Nephron progenitor cell (in vitro differentiated cells): ENCODE data around the gene STH.

ENCODE experiments used
- DNase-seq: peaks from one replicate; pipeline ENCODE4 v3.0.0; 2021
- H3K27ac Mint-ChIP-seq: 2 replicates; pipeline ENCODE4 v1.8.0; 2021; ENCODE audit warnings: mild to moderate bottlenecking, moderate library complexity, mixed read lengths
- H3K27me3 Mint-ChIP-seq: 2 replicates; pipeline ENCODE4 v1.8.0; 2021; ENCODE audit warnings: mild to moderate bottlenecking, low read depth, mixed read lengths; ENCODE audit not compliant: poor library complexity
- H3K36me3 Mint-ChIP-seq: 2 replicates; pipeline ENCODE4 v1.8.0; 2021; ENCODE audit warnings: low read depth, mixed read lengths
- H3K4me1 Mint-ChIP-seq: 2 replicates; pipeline ENCODE4 v1.8.0; 2021; ENCODE audit warnings: mixed read lengths
- H3K4me3 Mint-ChIP-seq: 2 replicates; pipeline ENCODE4 v1.8.0; 2021; ENCODE audit warnings: mild to moderate bottlenecking, moderate library complexity, mixed read lengths
- H3K9me3 Mint-ChIP-seq: 2 replicates; pipeline ENCODE4 v1.8.0; 2021; ENCODE audit warnings: mild to moderate bottlenecking, moderate library complexity, mixed read lengths
- CTCF ChIP-seq: fragments of 200-600 bp; sonication (generic); IDR thresholded peaks from 2 replicates; pipeline ENCODE4 v1.5.0; 2021; ENCODE audit warnings: antibody characterized with exemption

The STH gene

DNA sequence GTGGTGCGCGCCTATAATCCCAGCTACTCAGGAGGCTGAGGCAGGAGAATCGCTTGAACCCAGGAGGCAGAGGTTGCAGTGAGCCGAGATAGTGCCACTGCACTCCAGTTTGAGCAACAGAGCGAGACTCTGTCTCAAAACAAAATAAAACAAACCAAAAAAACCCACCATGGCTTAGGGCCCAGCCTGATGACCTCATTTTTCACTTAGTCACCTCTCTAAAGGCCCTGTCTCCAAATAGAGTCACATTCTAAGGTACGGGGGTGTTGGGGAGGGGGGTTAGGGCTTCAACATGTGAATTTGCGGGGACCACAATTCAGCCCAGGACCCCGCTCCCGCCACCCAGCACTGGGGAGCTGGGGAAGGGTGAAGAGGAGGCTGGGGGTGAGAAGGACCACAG lies 1.4 kb upstream of the STH start:
- Mint-ChIP-seq H3K27me3 (peaks cover 2% of the 10 kb centered on the region), H3K9me3 (no peaks in the 10 kb centered on the region), H3K36me3 (no peaks in the 10 kb centered on the region), H3K4me1 (peaks cover 36% of the 10 kb centered on the region), H3K27ac (no peak overlapping the region), H3K4me3 (no peak overlapping the region)
- TF ChIP-seq CTCF = no peak
- no peak for DNase-seq

GRCh38 chr17:45999900-46000290 lies 845 bp downstream of the STH start:
- no peak for TF ChIP-seq CTCF
- Mint-ChIP-seq H3K27me3 (peaks cover 5% of the 10 kb centered on the region), H3K9me3 (no peaks in the 10 kb centered on the region), H3K4me1 (peaks cover 30% of the 10 kb centered on the region), H3K4me3 (no peak overlapping the region), H3K27ac (no peak overlapping the region), H3K36me3 (no peaks in the 10 kb centered on the region)
- no peak for DNase-seq

GRCh38 chr17:46000292-46000691 lies 1.2 kb downstream of the STH start:
- H3K36me3 Mint-ChIP-seq = no peaks in the 10 kb centered on the region
- TF ChIP-seq CTCF = no peak
- DNase-seq = no peak
- H3K27me3 Mint-ChIP-seq = peaks cover 6% of the 10 kb centered on the region
- H3K4me1 Mint-ChIP-seq = peaks cover 27% of the 10 kb centered on the region
- H3K4me3 Mint-ChIP-seq = no peak overlapping the region
- H3K27ac Mint-ChIP-seq = no peak overlapping the region
- H3K9me3 Mint-ChIP-seq = no peaks in the 10 kb centered on the region

- no peak for DNase-seq
- Mint-ChIP-seq H3K9me3 (no peaks in the 10 kb centered on the region), H3K27ac (no peak overlapping the region), H3K4me3 (no peak overlapping the region), H3K4me1 (peaks cover 24% of the 10 kb centered on the region), H3K27me3 (peaks cover 6% of the 10 kb centered on the region), H3K36me3 (no peaks in the 10 kb centered on the region)
- no peak for TF ChIP-seq CTCF
Measured at GRCh38 chr17:46000757-46001156, 1.7 kb downstream of the STH start.

GRCh38 chr17:46001390-46002310 lies 2.6 kb downstream of the STH start:
- Mint-ChIP-seq H3K36me3 (no peaks in the 10 kb centered on the region), H3K27ac (no peak overlapping the region), H3K4me1 (peaks cover 24% of the 10 kb centered on the region), H3K4me3 (no peak overlapping the region), H3K27me3 (peaks cover 6% of the 10 kb centered on the region), H3K9me3 (no peaks in the 10 kb centered on the region)
- DNase-seq = no peak
- TF ChIP-seq CTCF = no peak
